ENCODE results near the gene CIRBP.
A peak's percentile ranks its signal among the peaks of the same experiment; 100 is the strongest.
"Not testable (repeated sequence)": the region's sequence is repeated elsewhere in the genome, so short reads cannot be mapped to it uniquely, and the experiment has no call there.

CIRBP gene

GRCh38 chr19:1315470-1316166, 46.5 kb downstream of the CIRBP start:
- Histone ChIP-seq H3K9ac (no peak overlapping the region), H3K9me3 (no peaks in the 10 kb centered on the region), H3K4me3 (peak overlapping the region; percentile 60), H3K4me2 (peak overlapping the region; percentile 93), H3K27me3 (peaks cover 50% of the 10 kb centered on the region), H4K20me1 (peaks cover 8% of the 10 kb centered on the region; the same call in 1 of the 2 replicates), H3K4me1 (peaks cover 80% of the 10 kb centered on the region), H3K27ac (no peak overlapping the region), H3K36me3 (no peaks in the 10 kb centered on the region)
- TF ChIP-seq Cebpa-rat (IDR thresholded peaks at IDR 0.05): no peak

- Histone ChIP-seq H3K27me3 (peaks cover 53% of the 10 kb centered on the region), H3K4me3 (no peak overlapping the region), H3K36me3 (no peaks in the 10 kb centered on the region), H4K20me1 (peaks cover 8% of the 10 kb centered on the region; the same call in 1 of the 2 replicates), H3K4me2 (peak overlapping the region; percentile 93), H3K27ac (no peak overlapping the region), H3K9me3 (no peaks in the 10 kb centered on the region), H3K9ac (no peak overlapping the region), H3K4me1 (peaks cover 78% of the 10 kb centered on the region)
- no peak for TF ChIP-seq Cebpa-rat (IDR thresholded peaks at IDR 0.05)
These were observed 47.3 kb downstream of the CIRBP start for GRCh38 chr19:1316466-1316865.

DNA sequence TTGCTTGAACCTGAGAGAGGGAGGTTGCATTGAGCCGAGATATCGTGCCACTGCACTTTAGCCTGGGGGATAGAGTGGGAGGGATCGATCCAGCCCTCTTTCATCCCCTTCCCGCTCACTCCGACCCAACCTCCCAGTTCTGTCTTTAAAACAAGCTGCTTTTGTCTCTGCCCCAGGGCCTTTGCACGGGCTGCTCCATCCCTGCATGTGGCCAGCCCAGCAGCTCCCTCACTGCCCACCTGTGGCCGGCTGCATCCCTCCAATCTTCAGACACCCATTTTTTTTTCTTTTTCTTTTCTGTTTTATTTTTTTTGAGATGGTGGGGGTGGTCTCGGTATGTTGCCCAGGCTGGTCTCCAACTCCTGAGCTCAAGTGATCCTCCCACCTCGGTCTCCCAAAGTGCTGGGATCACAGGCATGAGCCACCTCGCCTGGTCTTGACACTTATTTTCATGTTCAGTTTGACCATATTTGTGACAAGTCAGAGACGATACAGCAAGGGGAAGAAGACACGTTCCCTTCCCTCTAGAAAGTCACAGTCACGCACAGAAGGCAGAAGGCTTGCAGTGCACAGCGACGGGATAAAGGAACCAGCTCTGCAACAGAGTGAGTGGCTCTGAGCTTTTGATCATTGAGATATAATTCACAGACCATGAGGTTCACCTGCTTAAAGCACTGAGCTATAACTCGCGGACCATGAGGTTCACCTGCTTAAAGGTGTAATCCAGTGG, 48.3 kb downstream of the CIRBP start:
- no peak overlapping the region for H3K4me2 ChIP-seq
- no peaks in the 10 kb centered on the region for H3K9me3 ChIP-seq
- no peak overlapping the region for H3K9ac ChIP-seq
- no peak overlapping the region for H3K27ac ChIP-seq
- no peaks in the 10 kb centered on the region for H3K36me3 ChIP-seq
- peaks cover 71% of the 10 kb centered on the region for H3K4me1 ChIP-seq
- TF ChIP-seq Cebpa-rat (IDR thresholded peaks at IDR 0.05): no peak
- H3K27me3 ChIP-seq: peaks cover 57% of the 10 kb centered on the region
- H3K4me3 ChIP-seq: no peak overlapping the region
- H4K20me1 ChIP-seq: peaks cover 8% of the 10 kb centered on the region; the same call in 1 of the 2 replicates

DNA sequence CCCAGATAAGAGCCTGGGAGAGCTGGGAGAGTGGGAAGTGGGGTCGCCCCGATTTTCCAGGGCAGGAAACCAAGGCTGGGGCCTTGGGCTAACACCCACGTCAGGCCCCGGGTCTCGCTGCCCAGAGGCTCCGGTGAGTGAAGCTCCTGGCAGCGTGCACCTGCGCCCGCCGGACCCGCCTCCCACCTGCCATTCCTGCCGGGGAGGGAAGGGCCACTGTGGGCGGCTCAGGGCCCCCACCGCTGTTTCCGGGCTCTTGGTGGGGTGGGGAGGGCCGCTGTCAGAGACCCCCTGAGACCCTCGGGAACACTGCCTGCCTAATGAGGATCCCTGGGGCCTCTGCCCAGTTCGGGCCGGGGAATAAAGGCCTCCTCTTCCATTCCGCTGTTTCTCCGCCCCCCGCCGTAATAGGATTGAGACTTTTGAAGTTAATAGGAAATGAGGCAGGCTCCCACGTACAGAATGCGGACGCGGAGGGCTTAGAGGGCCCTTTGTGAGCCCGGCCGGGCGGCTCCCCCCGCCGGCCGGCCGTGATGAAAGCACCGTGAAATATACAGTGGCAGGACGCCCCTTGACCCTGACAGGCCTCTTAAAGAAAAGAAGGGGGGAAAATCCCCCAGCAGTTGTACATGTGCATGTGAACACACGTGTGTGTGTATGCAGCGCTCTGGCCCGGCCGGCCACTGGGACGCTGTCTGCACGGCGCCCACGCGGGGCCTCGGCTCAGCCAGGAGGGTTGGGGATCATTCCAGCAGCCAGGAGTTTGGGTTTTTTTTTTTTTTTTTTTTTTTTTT, 49.7 kb downstream of the CIRBP start:
- TF ChIP-seq Cebpa-rat (IDR thresholded peaks at IDR 0.05): no peak
- no peak overlapping the region for H3K4me3 ChIP-seq
- H3K9me3 ChIP-seq: no peaks in the 10 kb centered on the region
- H3K4me2 ChIP-seq: peak overlapping the region; percentile 65
- H4K20me1 ChIP-seq: no peaks in the 10 kb centered on the region; the same call in 1 of the 2 replicates
- no peak overlapping the region for H3K27ac ChIP-seq
- no peak overlapping the region for H3K9ac ChIP-seq
- peaks cover 69% of the 10 kb centered on the region for H3K27me3 ChIP-seq
- no peaks in the 10 kb centered on the region for H3K36me3 ChIP-seq
- peaks cover 66% of the 10 kb centered on the region for H3K4me1 ChIP-seq

GRCh38 chr19:1320282-1320650, 51.1 kb downstream of the CIRBP start:
- not testable (repeated sequence) for H4K20me1 ChIP-seq, H3K36me3 ChIP-seq, H3K9ac ChIP-seq, H3K9me3 ChIP-seq, H3K4me2 ChIP-seq, H3K4me3 ChIP-seq, H3K27ac ChIP-seq
- Histone ChIP-seq H3K27me3 (peaks cover 83% of the 10 kb centered on the region), H3K4me1 (peaks cover 66% of the 10 kb centered on the region)

GRCh38 chr19:1321539-1321938, 52.4 kb downstream of the CIRBP start:
- Histone ChIP-seq H3K4me2 (peak overlapping the region; percentile 17), H4K20me1 (no peaks in the 10 kb centered on the region), H3K9ac (no peak overlapping the region), H3K27ac (no peak overlapping the region), H3K4me3 (no peak overlapping the region), H3K36me3 (no peaks in the 10 kb centered on the region), H3K9me3 (no peaks in the 10 kb centered on the region), H3K4me1 (peaks cover 65% of the 10 kb centered on the region), H3K27me3 (peaks cover 87% of the 10 kb centered on the region)
- no peak for TF ChIP-seq Cebpa-rat (IDR thresholded peaks at IDR 0.05)

DNA sequence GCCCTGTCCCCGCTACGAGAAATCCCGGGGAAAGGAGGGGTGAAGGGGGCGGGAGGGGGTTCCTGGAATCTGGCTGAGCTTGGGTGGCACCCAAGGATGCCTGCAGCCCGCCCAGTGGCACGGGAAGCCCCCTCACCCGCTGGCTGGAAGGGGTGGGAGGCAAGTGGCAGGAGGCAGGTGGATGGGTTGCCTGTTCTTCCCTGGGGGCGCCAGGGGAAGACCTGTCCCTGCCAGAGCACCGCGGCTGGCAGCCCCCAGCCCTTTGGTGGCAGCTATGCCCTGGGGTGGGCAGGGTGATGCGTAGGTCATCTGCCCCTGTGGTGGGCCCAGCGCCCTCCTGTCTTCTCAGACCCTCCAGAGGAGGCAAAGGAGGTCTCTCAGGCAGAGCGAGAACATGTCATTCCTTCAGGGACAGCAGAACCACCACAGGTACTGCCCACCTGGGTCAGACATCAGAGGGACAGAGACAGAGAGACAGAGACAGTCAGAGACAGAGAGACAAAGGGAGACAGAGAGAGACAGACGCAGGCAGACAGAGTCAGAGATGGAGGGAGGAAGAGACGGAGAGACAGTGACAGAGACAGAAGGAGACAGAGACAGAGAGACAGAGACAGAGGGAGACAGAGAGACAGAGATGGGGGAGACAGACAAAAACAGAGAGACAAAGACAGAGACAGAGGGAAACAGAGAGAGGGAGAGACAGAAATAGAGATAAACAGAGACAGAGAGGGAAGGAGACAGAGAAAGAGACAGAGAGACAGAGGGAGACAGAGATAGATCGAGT, 53.3 kb downstream of the CIRBP start:
- H3K4me2 ChIP-seq: peak overlapping the region; percentile 36; the same call in 1 of the 2 replicates
- H3K9me3 ChIP-seq: no peaks in the 10 kb centered on the region
- no peak overlapping the region for H3K27ac ChIP-seq
- no peaks in the 10 kb centered on the region for H3K36me3 ChIP-seq
- peaks cover 70% of the 10 kb centered on the region for H3K4me1 ChIP-seq
- no peak for TF ChIP-seq Cebpa-rat (IDR thresholded peaks at IDR 0.05)
- H3K27me3 ChIP-seq: peaks cover 80% of the 10 kb centered on the region
- no peak overlapping the region for H3K9ac ChIP-seq
- no peak overlapping the region for H3K4me3 ChIP-seq
- no peaks in the 10 kb centered on the region for H4K20me1 ChIP-seq

GRCh38 chr19:1324249-1324805, 55.2 kb downstream of the CIRBP start:
- TF ChIP-seq Cebpa-rat (IDR thresholded peaks at IDR 0.05): no peak
- H3K9ac ChIP-seq: no peak overlapping the region
- H4K20me1 ChIP-seq: no peaks in the 10 kb centered on the region
- no peaks in the 10 kb centered on the region for H3K36me3 ChIP-seq
- H3K4me2 ChIP-seq: peak overlapping the region; percentile 53
- no peaks in the 10 kb centered on the region for H3K9me3 ChIP-seq
- H3K4me3 ChIP-seq: peak overlapping the region; percentile 46; the same call in 1 of the 2 replicates
- peaks cover 61% of the 10 kb centered on the region for H3K27me3 ChIP-seq
- peaks cover 72% of the 10 kb centered on the region for H3K4me1 ChIP-seq
- H3K27ac ChIP-seq: no peak overlapping the region
